A375 (cell line): ENCODE data around the gene ADGRF1. TPM values are rescaled to one million over a fixed set of nuclear protein-coding genes. Genes with fewer than 3 reads are reported as not detected.

ENCODE experiments used
- total RNA-seq: library from RNA; depleted of rRNA; stranded (reverse); fragments of >200 nt; shearing (Covaris generic); gene quantifications from 2 replicates; pipeline ENCODE4 v1.2.3, GENCODE V29; 2014; rRNA removed

Gene ADGRF1
- total RNA-seq = 5.4 and 8.6 TPM in 2 replicates

DNA sequence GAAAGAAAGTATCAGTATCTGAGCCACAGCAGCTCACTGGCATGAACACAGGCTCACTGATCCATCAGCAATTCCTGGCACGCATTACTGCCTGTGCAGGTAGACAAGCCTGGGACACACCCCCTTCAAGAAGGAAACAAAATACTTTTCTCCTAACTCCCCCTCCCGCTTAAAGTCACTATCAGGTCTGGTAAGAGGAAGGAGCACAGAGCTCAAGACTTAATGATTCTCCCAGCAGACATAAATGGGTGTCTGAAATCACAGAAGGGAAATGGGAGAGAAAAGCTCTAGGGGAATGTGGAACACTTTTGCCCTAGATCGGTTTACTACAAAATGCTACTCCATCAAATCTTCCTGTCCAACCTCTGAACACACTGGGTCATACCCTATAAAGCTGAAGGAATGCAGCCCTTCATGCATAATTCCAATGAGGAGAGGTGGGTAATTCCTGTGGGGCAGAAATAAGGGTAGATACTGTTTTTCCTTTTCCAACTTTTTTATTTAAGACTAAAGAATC, at the start of gene ADGRF1:
Gene ADGRF1, minus strand, starts transcription at position 58 of the 517 bp plus-strand sequence. CDS start 13,271 bp downstream, outside the sequence.

Other genes with a start within 250 kb of the ADGRF1 start
- gene MEP1A, start 248.9 kb downstream of the ADGRF1 start, total RNA-seq = not detected in 2 replicates
- 0.05 TPM in 1 of 2 replicates, not detected in the other for gene ADGRF5, start 120.4 kb downstream of the ADGRF1 start, total RNA-seq